NCI-H748 (cell line): ENCODE data around the gene TTYH2.
"Not testable (repeated sequence)": the region's sequence is repeated elsewhere in the genome, so short reads cannot be mapped to it uniquely, and the experiment has no call there.

Experiments
- DNase-seq: peaks from one replicate; lab custom pipeline; 2025; ENCODE audit not compliant: unreplicated experiment; lab: John Stamatoyannopoulos, UW

Gene TTYH2, protein sequence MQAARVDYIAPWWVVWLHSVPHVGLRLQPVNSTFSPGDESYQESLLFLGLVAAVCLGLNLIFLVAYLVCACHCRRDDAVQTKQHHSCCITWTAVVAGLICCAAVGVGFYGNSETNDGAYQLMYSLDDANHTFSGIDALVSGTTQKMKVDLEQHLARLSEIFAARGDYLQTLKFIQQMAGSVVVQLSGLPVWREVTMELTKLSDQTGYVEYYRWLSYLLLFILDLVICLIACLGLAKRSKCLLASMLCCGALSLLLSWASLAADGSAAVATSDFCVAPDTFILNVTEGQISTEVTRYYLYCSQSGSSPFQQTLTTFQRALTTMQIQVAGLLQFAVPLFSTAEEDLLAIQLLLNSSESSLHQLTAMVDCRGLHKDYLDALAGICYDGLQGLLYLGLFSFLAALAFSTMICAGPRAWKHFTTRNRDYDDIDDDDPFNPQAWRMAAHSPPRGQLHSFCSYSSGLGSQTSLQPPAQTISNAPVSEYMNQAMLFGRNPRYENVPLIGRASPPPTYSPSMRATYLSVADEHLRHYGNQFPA

DNA sequence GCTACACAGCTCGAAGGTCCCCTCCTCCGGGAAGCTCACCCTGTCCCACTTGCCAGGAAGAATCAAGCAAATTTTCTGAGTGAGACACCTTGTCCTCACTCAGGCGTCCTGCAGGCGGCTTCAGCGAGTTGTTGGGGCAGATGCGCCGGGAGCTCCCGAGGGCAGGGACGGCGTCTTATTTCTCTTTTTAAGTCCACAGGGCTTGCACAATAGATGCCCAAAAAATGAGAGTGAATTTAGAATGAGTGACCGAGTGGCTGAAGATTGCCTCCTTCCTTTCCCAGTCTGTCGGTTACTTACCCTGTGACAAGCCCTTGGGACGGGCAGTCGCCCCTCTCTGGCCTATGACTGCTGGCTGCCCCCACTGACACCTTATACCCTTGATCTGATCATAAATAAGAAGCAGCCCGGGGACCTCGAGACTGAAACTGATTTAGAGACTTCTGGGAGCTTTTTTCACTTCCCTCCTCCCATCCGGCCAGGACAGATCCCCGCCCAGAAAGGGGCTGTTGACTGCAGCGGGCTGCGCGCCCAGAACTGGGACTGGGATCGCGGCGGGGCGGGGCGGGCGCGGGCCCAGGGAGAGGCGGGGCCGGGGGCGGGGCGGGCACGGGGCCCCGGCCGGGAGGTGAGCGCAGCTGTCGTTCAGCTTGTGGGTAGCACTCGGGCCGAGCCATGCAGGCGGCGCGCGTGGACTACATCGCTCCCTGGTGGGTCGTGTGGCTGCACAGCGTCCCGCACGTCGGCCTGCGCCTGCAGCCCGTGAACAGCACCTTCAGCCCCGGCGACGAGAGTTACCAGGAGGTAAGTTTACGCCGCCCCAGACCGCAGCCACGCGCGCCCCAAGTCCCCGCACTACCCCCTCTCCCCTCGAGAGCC lies at the start of gene TTYH2:
TTYH2 (plus strand) TSS at position 659 of the 879 bp plus-strand sequence; CDS start at position 676, 17 bp downstream.
- DNase-seq, result peak; percentile 70

DNA sequence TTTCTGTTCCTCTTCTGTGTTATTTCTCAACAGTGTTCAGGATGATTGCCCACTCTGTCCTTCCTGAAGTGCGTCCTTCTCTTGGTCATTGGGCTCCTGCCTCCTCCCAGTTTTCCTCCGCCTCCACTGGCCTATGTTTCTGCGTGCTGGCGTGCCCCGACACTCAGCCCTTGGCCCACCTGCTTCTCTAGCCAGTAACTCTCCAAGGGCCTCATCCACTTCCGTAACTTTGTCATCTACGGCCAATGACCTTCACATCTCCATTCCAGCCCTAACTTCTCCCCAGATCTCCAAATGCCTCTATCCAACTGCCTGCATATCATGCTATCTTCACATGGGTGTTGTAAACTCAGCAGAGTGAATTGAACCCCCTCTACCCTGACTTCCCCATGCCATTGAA lies 49.5 kb upstream of the TTYH2 start:
- no peak for DNase-seq

DNA sequence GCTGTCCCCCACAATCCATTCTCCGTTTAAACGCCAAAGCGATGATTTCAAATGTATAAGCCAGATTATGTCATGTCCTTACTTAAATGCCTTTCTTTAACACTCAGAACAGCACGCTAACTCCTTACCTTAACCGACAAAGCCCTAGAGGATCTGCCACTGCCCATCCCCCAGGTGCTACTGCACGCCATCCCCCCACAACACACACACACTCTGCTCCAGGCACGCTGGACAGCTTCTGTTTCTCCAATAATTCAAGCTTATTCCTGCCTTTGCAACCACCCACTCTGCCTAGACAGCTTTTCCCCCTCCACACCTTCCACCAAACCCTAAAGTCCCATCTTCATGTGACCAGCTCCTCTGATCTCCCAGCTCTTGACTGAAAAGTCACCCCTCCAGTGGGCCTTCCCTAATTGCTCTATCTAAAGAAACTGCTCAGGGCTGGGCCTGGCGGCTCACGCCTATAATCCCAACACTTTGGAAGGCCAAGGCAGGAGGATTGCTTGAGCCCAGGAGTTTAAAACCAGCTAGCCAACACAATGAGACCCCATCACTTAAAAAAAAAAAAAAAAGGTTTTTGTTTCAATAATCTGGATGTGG lies 48.8 kb upstream of the TTYH2 start:
- no peak for DNase-seq

DNA sequence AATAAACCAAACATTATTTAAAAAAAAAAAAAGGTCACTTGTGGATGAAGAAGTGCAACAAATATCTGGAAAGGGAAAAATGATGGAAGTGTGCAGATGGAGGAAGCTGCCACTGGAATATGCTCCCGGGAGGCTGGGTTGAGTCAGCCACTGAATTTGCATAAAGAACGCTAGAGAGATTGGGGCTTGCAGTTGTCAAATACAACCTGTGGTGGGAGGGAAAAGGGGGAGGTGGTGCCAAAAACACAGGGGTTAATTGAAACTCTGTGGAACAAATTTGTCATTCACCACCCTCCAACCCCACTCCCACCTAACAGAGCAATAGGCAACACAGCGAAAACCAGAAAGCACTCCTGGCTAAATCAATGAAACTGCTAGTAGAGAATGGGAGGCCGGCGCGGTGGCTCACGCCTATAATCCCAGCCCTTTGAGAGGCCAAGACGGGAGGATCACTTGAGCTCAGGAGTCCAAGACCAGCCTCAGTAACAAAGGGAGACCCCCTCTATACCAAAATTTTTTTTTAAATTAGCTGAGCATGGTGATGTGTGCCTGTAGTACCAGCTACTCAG lies 47.5 kb upstream of the TTYH2 start:
- no peak for DNase-seq

DNA sequence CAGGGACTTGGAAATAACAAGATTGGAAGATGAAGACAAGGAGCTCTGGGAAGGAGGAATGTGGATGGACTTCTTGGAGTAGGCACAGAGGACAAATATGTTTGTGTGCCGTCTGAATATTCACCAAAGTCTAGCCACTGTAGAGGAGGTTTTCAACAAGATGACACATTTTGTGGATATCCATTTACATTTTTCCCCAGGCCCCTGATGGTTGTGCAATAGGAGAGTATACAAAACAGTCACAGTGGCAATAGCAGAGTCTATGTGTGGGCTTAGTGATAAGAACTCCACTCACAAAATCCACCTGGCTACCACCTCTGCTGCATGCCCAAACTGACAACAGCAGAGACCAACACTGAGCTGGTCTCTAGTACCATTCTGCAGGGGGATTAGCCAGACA lies 42.4 kb upstream of the TTYH2 start:
- DNase-seq, result no peak

DNA sequence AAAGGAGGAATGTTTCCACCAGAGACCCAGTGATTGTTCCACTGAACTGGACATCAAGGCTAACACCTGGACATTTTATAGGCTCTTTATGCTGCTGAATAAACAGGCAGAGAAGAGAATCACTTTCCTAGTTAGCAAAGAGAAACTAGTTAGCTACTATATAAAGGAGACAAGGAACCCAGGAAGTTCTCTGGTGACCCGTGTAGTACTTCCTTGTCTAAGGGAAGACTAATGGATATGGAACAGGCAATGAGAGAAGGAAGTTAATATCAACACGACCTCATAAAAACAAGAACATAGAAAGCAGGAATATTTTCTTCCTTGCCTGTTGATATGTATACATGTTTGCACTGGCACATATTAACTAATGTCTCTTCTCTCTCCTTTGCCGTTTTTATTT lies 40.7 kb upstream of the TTYH2 start:
- no peak for DNase-seq

DNA sequence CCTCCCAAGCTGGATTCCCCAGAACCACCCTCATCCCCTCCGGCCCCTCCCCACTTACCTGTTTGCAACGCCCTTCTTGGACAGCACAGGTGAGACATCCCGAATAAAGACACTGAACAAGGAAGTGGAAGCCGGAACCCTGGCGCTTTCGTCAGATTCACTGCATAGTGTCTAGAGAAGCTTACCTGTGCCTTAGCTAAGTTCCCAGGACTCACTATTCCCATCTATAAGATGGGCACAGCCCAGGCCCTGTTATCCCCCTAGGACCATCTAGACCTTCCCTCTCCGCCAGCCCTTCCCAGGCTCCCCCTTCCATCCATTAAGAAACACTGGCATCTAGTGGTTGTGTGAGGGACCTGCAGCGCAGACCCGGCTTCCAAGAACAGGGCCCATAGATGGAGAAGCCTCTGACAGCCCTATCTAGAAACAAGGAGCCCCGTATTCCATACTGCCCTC lies 36.8 kb upstream of the TTYH2 start:
- DNase-seq, result peak; percentile 67

DNA sequence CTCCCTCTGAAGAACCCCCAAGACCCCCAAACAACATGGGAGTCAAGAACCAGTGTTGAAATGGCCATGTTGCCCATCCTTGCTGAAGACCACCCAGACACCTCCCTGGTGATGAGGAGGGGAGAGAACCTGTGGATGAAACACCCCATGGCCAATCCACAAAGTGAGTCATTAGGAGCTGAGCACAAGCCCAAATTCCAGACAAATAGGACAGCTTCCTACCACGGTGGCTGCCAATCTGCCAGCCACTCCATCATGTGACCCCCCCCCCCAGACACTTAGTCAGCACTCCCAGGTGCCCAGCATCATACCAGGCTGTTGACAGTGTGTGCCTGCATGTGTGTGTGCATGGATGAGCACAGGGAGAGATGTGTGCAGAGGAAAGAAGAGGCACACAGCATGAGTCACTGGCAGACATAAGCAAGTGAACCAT lies 36.3 kb upstream of the TTYH2 start:
- no peak for DNase-seq

DNA sequence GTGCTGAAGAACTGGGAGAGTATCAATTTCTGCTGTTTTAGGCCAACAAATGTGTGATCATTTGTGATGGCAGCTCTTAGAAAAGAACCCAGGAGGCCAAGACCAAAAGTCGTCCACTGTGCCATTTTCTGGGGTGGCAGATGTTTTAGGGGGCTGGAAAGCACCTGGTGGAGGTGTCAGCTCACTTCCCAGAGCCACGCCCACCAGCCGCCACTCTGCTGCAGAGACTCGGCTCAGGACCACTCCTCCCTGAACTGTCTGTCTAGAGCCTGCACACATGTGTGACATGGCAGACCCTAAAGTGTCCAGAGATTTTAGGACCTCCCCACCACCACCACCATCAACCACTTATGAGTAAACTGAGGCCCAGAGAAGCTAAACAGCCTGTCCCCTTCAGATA lies 33.8 kb upstream of the TTYH2 start:
- no peak for DNase-seq

DNA sequence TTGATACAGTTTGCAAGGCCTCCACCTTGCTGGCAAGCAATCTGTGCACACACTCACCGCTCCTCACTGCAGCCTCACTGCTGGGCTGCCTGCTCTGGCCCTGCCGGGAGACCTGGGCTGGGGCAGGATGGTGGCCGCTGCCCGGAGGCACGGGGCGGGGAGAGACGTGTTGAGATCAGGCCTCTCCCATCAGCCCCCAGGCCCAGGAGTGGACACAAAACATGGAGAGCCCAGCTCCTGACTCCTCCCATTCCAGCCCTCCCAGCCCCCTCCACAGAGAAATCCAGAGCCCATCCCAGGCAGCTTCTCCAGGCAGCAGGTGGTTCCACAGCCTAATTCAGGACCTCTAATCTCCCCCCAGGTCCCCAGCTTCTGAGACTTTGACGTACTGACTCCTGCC lies 33.0 kb upstream of the TTYH2 start:
- DNase-seq, result no peak

DNA sequence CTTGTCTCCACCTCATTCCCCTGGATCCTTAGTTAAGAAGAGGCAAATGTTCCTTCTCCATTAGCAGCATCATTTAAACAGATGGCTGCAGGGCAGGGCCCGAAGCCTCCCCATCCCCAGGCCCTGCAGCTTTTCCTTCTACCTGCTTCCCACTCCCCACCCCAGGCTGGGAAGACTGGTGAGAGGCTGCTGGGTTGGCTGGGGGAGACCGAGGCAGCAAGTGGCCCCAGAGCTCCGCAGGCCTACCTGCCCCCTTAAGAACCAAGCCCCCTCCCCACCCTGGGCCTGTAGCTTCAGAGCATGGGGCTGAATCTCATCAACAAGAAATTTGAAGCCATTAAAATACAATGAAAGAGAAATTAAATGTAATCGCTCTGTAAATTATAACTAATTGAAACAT lies 32.0 kb upstream of the TTYH2 start:
- DNase-seq, result peak; percentile 33

DNA sequence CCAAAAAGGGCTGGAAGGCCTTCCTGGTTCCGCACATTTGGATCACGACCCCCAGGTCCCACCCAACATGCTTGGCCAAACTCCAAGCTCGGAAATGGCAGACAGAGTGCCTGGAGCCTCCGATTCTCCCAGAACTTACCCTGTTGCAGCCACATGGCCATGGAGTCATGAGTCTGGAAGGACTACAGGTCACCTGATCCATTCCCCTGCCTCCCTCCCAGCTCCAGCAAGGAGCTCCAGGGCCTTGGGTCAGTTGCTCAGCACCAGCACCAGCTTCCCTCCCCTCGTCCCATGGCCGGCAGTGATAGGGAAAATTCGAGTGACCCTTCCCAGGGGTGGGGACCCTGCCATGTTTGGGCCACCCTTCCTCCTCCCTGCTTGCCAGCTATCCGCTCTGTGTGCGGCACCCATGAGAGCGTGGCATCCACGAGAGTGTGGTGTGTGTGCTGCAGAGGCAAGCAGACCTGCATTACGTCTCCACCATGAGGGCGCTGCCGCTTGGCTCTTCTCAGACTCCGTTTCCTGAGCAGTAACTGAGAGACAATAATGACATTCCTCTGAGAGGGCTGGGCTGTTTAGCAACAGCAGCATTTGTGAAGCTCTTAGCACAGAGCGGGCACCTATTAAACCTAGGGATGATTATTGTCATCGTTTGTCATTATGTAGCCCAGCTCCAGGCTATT lies 31.2 kb upstream of the TTYH2 start:
- DNase-seq, result peak; percentile 64

DNA sequence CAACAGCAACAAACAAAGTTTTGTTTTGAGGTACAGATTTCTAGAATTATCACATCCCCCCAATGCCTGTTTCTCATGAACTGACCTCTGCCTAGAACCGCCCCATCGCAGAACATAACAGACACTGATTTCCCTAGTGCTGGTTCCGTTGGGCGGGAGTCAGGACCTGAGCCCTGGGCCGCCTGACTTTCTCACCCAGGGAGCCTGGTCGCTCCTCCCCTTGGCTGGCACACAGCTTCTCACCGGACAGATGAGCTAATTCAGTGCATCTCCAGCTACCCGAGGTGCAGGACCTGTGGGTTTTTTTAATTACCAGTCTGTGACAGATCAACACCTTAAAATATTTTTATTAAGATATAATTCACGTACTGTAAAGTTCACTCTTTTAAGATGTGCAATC lies 30.0 kb upstream of the TTYH2 start:
- no peak for DNase-seq

DNA sequence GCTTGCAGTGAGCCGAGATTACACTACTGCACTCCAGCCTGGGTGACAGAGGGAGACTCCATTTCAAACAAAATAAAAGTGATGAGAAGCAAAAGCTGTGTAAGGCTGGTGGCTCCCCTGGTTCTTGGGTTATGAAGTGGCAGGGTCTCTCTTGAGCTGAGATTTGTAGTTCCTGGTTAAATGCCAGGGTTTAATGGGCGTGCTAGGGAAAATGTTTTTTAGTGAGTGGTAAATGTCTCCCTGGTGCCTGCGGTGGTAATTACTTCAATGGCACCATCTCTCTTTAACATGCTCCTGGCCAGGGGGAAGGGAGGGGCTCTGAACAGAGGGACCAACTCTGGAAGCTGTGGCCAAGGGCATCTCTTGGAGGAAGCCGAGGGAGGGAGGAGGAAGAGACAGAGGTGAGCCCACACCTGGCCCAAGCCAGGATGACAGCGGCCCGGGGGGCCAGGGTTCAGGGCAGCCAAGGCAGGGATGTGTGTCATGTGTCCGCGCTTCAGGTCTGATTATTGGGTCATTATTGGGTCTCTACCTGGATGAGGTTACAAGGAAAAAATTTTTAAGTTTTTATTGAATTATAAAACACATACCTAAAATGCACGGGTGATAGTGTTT lies 27.7 kb upstream of the TTYH2 start:
- peak; percentile 30 for DNase-seq

DNA sequence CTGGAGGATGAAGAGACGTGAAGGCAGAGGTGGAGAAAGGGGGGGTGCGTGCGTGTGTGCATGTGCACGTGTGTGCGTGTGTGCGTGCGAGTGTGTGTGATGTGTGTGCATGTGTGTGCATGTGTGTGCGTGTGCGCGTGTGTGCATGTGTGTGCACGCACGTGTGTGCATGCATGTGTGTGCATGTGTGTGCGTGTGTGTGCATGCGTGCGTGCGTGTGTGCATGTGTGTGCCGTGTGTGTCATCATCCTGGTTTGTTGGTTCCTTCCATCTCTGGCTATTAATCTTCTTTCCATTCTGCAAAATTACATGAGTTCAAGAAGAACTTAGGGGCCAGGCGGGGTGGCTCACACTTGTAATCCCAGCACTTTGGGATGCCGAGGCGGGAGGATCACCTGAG lies 26.9 kb upstream of the TTYH2 start:
- DNase-seq, result no peak

DNA sequence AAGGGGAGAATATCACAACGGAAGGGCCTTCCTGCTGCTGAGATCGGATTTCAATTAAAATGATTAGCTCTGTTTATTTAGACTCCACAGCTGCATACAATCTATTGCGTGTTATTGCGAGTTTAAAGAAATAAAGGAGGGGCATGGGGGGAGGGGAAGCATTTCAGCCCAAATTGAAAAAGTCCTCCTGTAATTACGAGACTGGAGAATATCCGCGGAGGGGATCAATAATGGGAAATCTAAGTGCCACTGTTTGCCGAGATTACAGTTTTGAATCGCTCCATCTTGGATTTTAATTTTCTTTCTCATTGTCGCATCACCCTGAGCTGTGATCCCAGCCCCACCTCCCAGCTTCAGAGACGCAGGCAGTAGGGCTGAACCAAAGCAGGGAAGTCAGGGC lies 25.6 kb upstream of the TTYH2 start:
- DNase-seq, result peak; percentile 84

DNA sequence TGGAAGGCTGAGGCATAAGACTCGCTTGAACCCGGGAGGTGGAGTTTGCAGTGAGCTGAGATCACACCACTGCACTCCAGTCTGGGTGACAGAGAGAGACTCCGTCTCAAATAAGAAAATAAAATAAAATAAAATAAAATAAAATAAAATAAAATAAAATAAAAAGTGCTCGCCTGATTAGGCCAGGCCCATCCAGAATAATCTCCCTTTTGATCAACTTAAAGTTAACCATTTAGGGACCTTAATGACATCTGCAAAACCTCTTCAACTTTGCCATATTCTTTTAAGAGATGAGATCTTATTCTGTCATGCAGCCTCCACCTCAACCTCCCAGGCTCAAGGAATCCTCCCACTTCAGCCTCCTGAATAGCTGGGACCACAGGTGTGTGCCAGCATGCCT lies 24.7 kb upstream of the TTYH2 start:
- not testable (repeated sequence) for DNase-seq

DNA sequence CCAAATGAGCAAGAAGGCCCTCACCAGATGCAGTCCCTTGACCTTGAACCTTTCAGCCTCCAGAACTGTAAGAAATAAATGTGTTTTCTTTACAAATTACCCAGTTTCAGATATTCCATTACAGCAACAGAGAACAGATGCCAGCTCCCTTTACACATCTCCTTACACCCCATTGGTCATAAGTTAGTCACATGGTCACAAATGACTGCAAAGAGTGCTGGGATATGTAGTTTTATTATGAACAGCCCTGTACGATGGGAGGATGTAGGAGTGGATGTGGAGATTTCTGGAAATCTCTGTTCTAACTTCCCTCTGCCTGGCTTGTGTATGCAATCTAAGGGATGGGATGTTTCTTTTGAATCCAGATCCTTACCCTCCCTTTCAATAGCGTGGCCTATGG lies 23.2 kb upstream of the TTYH2 start:
- peak; percentile 50 for DNase-seq

DNA sequence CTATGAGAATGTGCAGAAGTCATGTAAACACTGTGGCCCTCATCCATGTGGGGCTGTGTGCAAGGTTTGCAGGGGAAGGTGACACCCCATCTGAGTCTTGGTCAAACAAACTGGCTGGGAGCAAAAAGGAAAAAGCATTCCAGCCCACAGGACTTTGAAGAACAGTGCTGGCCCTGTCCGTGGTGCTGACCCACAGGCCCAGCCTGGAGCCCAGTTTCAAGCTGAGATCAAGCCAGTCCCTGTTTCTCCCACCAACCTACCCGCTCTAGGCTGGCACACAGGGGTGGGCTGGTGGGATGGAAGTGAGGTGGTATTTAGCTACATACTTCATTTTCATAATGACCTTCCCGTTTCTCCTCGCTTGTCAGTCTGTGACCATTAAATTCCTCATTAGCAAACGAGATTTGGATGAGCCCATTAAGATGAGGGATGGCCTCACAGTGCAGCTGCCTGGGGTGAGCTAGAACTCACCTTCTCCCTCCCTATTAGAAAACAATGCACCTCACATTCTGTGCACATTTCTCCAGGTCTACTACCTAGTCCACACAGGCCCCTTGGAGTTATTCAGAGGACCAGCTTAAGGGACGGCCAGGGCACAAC lies 22.5 kb upstream of the TTYH2 start:
- DNase-seq, result no peak
